ENCODE data around the gene SNAPC2.

GRCh38 chr19:7924241-7924640, 4.1 kb downstream of the SNAPC2 start:
- TF ChIP-seq, protein P1, sequence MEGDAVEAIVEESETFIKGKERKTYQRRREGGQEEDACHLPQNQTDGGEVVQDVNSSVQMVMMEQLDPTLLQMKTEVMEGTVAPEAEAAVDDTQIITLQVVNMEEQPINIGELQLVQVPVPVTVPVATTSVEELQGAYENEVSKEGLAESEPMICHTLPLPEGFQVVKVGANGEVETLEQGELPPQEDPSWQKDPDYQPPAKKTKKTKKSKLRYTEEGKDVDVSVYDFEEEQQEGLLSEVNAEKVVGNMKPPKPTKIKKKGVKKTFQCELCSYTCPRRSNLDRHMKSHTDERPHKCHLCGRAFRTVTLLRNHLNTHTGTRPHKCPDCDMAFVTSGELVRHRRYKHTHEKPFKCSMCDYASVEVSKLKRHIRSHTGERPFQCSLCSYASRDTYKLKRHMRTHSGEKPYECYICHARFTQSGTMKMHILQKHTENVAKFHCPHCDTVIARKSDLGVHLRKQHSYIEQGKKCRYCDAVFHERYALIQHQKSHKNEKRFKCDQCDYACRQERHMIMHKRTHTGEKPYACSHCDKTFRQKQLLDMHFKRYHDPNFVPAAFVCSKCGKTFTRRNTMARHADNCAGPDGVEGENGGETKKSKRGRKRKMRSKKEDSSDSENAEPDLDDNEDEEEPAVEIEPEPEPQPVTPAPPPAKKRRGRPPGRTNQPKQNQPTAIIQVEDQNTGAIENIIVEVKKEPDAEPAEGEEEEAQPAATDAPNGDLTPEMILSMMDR (IDR thresholded peaks at IDR 0.05): no peak
- TF ChIP-seq EP300 (IDR thresholded peaks at IDR 0.05): no peak
- no peak for TF ChIP-seq POLR2A (IDR thresholded peaks at IDR 0.05)

Measured in upper lobe of left lung (tissue), 4 donors.